ENCODE data around the gene ADD2.

ADD2 gene

DNA sequence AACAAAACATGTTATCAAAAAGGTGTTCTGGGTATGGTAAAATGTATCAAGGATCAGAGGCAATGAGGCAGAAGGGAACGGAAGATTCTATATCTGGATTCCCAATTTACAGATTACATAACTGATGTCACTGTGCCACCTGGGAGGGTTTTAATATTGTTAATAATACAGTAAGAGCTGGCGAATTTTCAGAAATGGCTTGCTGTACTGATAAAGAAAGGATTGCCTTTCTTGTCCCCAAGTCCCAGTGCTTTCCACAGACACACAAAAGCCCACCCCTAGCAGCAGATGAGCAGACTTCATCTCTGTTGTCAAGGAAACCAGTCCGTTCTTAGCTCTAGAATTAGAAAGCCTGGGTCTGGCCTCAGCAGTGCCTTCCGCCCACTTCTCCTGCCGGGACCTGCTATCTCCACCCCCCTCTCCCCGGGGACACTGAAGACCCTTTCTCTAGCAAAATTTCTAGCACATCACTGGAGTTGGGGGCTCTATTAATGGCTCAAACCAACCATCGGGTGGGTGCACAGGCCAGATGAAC, 34.3 kb downstream of the ADD2 start:
- DNase-seq (ENCODE audit: low read depth) = no peak
- no peak overlapping the region for H3K4me3 ChIP-seq (ENCODE audit: control insufficient read depth, low read depth, low read length)
- TF ChIP-seq CTCF (IDR thresholded peaks at IDR 0.05; ENCODE audit: control insufficient read depth, insufficient read depth, low read depth, low read length, missing control alignments) = no peak

- TF ChIP-seq CTCF (IDR thresholded peaks at IDR 0.05; ENCODE audit: control insufficient read depth, insufficient read depth, low read depth, low read length, missing control alignments) = no peak
- no peak for DNase-seq (ENCODE audit: low read depth)
These were observed 35.0 kb downstream of the ADD2 start for GRCh38 chr2:70732766-70733645.

DNA sequence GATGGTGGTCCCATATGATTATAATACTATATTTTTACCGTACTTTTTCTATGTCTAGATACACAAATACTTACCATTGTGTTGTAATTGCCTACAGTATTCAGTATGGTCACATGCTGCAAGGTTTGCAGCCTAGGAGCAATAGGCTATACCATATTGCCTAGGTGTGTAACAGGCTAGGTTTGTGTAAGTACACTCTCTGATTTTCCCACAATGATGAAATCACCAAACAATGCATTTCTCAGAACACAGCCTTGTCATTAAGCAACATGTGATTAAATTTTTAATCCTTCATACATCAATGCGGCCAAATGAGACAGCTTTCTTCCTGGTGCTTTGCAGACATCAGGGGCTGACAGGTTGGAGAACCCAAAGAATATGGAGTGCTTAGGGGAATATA, 37.3 kb downstream of the ADD2 start:
- TF ChIP-seq CTCF (IDR thresholded peaks at IDR 0.05; ENCODE audit: control insufficient read depth, insufficient read depth, low read depth, low read length, missing control alignments) = no peak
- no peak overlapping the region for H3K4me3 ChIP-seq (ENCODE audit: control insufficient read depth, low read depth, low read length)
- no peak for DNase-seq (ENCODE audit: low read depth)

More at GRCh38 chr2:70732766-70733645, 35.0 kb downstream of the ADD2 start:
- H3K4me3 ChIP-seq (ENCODE audit: control insufficient read depth, low read depth, low read length) = no peak overlapping the region

- DNase-seq (ENCODE audit: low read depth) = no peak
- no peak for TF ChIP-seq CTCF (IDR thresholded peaks at IDR 0.05; ENCODE audit: control insufficient read depth, insufficient read depth, low read depth, low read length, missing control alignments)
These were observed 38.4 kb downstream of the ADD2 start for GRCh38 chr2:70729647-70730046.

DNA sequence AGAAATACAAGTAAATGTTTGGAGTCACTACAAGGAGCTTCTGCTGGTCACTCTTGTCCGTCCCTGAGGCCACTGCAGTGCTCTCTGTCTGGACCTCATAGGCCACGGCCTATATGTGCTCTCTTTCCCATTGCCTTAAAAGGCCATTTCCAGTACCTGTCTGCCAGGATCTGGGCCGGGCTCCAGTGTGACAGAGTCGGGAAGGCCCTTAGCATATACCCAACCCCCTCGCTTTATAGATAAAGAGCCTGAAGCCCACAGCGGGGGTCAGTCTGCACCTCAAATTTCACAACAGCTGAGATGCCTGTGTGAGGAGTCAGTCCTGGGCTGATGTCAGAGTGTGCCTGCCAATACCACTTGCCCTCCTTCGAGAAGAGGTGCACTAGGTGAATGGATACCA, 39.9 kb downstream of the ADD2 start:
- TF ChIP-seq CTCF (IDR thresholded peaks at IDR 0.05; ENCODE audit: control insufficient read depth, insufficient read depth, low read depth, low read length, missing control alignments) = no peak
- H3K4me3 ChIP-seq (ENCODE audit: control insufficient read depth, low read depth, low read length) = no peak overlapping the region
- no peak for DNase-seq (ENCODE audit: low read depth)

More at GRCh38 chr2:70729647-70730046, 38.4 kb downstream of the ADD2 start:
- no peak overlapping the region for H3K4me3 ChIP-seq (ENCODE audit: control insufficient read depth, low read depth, low read length)

DNA sequence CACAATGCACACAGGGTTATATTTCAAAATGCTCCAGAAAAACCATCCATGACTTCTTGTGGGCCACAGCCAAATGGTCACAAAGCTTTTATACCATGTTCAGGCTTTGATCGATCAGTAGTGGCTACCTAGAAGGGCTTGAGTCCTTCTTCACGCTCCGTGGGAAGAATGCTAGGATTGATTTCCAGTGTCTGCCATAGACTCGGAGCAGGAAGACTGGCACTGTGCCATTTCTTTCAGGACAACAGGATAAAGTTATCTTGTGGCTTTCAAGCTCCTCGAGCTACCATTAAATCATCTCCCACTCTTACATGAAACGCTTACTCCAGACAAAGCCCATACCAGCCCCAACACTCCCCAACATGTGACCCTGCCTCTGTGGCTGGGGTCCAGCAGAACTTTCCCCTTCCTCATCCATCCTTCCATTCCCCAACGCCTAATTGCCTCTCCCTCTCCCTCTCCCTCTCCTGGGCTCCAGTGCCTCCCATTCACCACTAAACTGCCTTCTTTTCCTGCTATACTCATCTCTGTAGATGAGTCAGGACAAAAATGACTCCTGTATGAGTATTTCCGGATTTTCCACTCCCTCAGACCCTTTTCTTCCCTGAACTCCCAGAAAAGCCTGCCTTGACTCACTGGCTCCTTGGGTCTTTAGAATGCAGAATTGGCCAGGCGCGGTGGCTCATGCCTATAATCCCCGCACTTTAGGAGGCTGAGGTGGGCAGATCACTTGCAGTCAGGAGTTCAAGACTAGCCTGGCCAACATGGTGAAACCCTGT, 40.9 kb downstream of the ADD2 start:
- no peak for TF ChIP-seq CTCF (IDR thresholded peaks at IDR 0.05; ENCODE audit: control insufficient read depth, insufficient read depth, low read depth, low read length, missing control alignments)
- DNase-seq (ENCODE audit: low read depth) = no peak
- no peak overlapping the region for H3K4me3 ChIP-seq (ENCODE audit: control insufficient read depth, low read depth, low read length)
